CD4-positive, CD25-positive, alpha-beta regulatory T cell (primary cell): ENCODE results near the gene FOXJ1. TPM values are rescaled to one million over a fixed set of nuclear protein-coding genes. Genes with fewer than 3 reads are reported as not detected.

Source experiments
- ATAC-seq, 2 donors: fragments of 150-1000 bp; cut with Tn5 transposase; one replicate each; pipeline ENCODE4 v1.10.0; 2021; ENCODE audit warnings: low read depth in 2 of 2, moderate number of reproducible peaks in 2 of 2, moderate library complexity in 1 of 2
- DNase-seq, 3 donors: peaks; one replicate each; pipeline versions ENCODE4 v3.0.0 to v3.0.0-alpha.2; 2012 to 2022; ENCODE audit warnings: mixed read lengths in 1 of 3
- H3K27ac ChIP-seq: one replicate; pipeline ENCODE4 v1.7.0; 2013; ENCODE audit warnings: mild to moderate bottlenecking, low read length; ENCODE audit not compliant: insufficient read depth, poor library complexity, severe bottlenecking
- H3K27me3 ChIP-seq: one replicate; pipeline ENCODE4 v1.7.0; 2013; ENCODE audit warnings: low read length; ENCODE audit not compliant: control insufficient read depth, insufficient read depth
- H3K36me3 ChIP-seq: one replicate; pipeline ENCODE4 v1.7.0; 2013; ENCODE audit warnings: mild to moderate bottlenecking, low read length, moderate library complexity; ENCODE audit not compliant: control insufficient read depth, insufficient read depth
- H3K4me1 ChIP-seq: 2 replicates; pipeline ENCODE4 v1.7.0; 2013; ENCODE audit warnings: mild to moderate bottlenecking, low read length; ENCODE audit not compliant: insufficient read depth, control insufficient read depth, poor library complexity, severe bottlenecking
- H3K4me3 ChIP-seq: one replicate; pipeline ENCODE4 v1.7.0; 2013; ENCODE audit warnings: low read depth, mild to moderate bottlenecking, low read length, moderate library complexity
- H3K9me3 ChIP-seq, 2 experiments: 1 replicate in 1 of 2; 2 replicates in 1 of 2; pipeline ENCODE4 v1.7.0; 2013; ENCODE audit warnings: low read length in 2 of 2, mild to moderate bottlenecking in 1 of 2, moderate library complexity in 1 of 2; ENCODE audit not compliant: control insufficient read depth in 2 of 2
- H3K27ac Mint-ChIP-seq, 3 donors: one replicate each; pipeline ENCODE4 v1.8.0; 2020 to 2022; ENCODE audit warnings: mild to moderate bottlenecking in 3 of 3, mixed read lengths in 3 of 3, moderate library complexity in 2 of 3
- H3K27me3 Mint-ChIP-seq: one replicate; pipeline ENCODE4 v1.8.0; 2022; ENCODE audit warnings: mild to moderate bottlenecking, mixed read lengths
- H3K36me3 Mint-ChIP-seq: one replicate; pipeline ENCODE4 v1.8.0; 2020; ENCODE audit warnings: mixed read lengths
- H3K4me1 Mint-ChIP-seq, 4 donors: one replicate each; pipeline ENCODE4 v1.8.0; 2020 to 2022; ENCODE audit warnings: mixed read lengths in 4 of 4, mild to moderate bottlenecking in 1 of 4
- H3K4me3 Mint-ChIP-seq, 4 donors: one replicate each; pipeline ENCODE4 v1.8.0; 2020 to 2022; ENCODE audit warnings: mild to moderate bottlenecking in 4 of 4, mixed read lengths in 4 of 4, moderate library complexity in 3 of 4
- H3K9me3 Mint-ChIP-seq, 7 donors: one replicate each; pipeline ENCODE4 v1.8.0; 2020 to 2022; ENCODE audit warnings: mixed read lengths in 7 of 7, mild to moderate bottlenecking in 3 of 7, moderate library complexity in 2 of 7
- polyA plus RNA-seq, 4 donors: library from polyadenylated mRNA; unstranded; fragments of 300-500 nt; fragmentation: Illumina TruSeq; gene quantifications; one replicate each; pipeline ENCODE4 v1.2.3, GENCODE V29; 2021
- total RNA-seq: library from RNA; stranded (reverse); gene quantifications from one replicate; pipeline ENCODE4 v1.2.3, GENCODE V29; 2022

Gene FOXJ1
- total and polyA plus RNA-seq, 5 donors from 2014 or later = 0.14 to 1.0 (median 0.24) TPM; not detected in 2

DNA sequence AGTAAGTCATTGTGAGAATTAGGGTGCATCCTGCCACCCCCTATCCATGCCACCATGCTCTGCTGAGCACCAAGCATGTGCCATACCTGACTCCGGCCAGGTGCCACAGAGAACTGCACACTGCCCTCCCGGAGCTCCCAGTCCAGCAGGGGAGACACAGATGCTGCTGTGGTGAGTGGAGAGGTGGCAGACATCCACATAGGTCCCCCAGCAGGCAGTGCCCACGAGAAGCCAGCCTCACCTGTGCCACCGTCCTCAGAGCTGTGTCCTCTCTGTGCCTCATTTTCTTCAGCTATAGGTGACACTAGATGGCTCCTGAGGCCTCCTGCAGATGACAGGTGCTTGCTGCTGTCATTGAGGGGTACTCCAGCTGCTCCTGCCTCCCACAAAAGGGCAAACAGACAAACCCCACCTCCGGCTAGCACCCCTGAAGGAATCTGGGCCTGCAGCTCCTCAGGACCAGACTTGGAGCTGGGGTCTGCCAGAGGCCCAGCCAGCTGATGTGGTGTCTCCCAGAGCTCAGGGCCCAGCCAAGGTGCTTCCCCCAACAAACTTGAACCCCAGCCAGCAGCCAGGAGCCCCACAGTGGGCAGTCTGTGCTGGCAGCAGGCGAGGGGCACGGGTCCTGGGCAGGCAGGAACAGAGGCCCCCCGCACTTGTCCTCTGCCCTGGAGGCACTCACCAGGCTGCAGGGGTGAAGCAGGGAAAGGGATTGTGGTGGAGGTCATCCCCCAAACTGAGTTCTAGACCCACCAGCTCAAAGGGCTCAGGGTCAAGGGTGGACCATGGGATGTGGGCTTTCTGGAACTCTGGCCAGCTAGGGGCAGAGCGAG lies 17.1 kb downstream of the FOXJ1 start:
- H3K27ac ChIP-seq = no peak overlapping the region
- DNase-seq (peak in 2 of 3 donors; percentile 24 to 66), ATAC-seq (no peak)
- H3K4me1 Mint-ChIP-seq = peaks cover 0 to 24% (median 10%) of the 10 kb centered on the region in 4 donors
- H3K27ac Mint-ChIP-seq = peak overlapping the region; percentile 56 to 84 (median 83)
- no peaks in the 10 kb centered on the region for H3K36me3 Mint-ChIP-seq
- peaks cover 9% of the 10 kb centered on the region for H3K4me1 ChIP-seq
- no peaks in the 10 kb centered on the region for H3K9me3 ChIP-seq
- no peaks in the 10 kb centered on the region for H3K36me3 ChIP-seq
- H3K4me3 ChIP-seq = no peak overlapping the region
- H3K4me3 Mint-ChIP-seq = peak overlapping the region in 3 of 4 donors; percentile 3 to 73 (median 56)
- H3K27me3 Mint-ChIP-seq = peaks cover 4% of the 10 kb centered on the region
- no peaks in the 10 kb centered on the region for H3K9me3 Mint-ChIP-seq
- no peaks in the 10 kb centered on the region for H3K27me3 ChIP-seq

DNA sequence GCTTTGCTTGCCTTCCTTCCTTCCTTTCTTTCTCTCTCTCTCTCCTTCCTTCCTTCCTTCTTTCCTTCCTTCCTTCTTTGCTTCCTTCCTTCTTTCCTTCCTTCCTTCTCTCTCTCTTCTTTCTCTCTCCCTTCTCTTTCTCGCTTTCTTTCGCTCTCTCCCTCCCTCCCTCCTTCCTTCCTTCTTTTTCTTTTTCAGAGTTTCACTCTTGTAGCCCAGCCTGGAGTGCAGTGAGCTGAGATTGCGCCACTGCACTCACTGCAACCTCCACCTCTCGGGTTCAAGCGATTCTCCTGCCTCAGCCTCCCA lies 17.9 kb downstream of the FOXJ1 start:
- no peaks in the 10 kb centered on the region for H3K9me3 ChIP-seq
- H3K36me3 ChIP-seq = no peaks in the 10 kb centered on the region
- H3K27ac ChIP-seq = no peak overlapping the region
- Mint-ChIP-seq H3K36me3 (no peaks in the 10 kb centered on the region), H3K27me3 (peaks cover 4% of the 10 kb centered on the region), H3K4me3 (peak overlapping the region in 3 of 4 donors; percentile 29 to 73 (median 56)), H3K4me1 (peaks cover 0 to 24% (median 8%) of the 10 kb centered on the region in 4 donors), H3K9me3 (no peaks in the 10 kb centered on the region), H3K27ac (peak overlapping the region; percentile 56 to 83 (median 74))
- H3K4me1 ChIP-seq = peaks cover 9% of the 10 kb centered on the region
- no peak for DNase-seq
- no peak for ATAC-seq
- H3K27me3 ChIP-seq = no peaks in the 10 kb centered on the region
- H3K4me3 ChIP-seq = no peak overlapping the region

DNA sequence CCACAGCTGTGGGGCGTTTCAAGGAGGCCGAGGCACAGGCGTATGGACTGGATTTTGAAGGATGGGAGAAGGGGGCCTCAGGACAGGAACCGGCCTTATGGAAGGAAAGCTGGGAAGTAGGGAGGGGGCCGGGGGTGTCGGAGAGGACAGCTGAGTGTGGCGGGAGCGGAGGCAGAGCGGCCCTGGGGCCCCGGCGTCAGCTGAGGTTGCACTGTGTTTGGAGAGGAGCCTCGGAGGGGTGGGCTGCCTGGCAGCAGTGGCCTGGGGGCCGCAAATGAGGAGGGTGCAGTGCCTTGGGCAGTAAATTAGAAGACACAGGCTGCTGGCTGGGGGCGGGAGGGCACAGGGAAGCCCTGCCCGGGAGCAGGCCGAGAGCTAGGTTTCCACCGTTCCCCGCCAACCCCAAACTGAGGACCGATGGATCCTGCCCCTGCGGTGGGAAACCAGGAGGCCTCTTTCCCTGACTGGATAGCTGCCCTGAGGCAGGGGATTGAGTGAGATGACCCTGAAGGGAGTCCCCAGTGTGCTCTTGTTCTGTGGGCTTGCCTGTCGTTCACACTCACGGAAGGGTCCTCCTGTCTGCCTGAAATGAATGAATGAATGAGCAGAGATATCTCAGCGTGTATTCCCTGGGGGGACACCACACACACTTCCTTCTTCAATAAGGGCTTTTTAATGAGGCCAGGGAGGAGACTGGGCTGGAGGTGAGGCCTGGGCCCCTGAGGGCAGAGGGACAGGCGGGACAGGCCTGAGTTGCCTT lies 18.4 kb downstream of the FOXJ1 start:
- Histone ChIP-seq H3K27ac (no peak overlapping the region), H3K9me3 (no peaks in the 10 kb centered on the region), H3K36me3 (no peaks in the 10 kb centered on the region), H3K4me1 (peaks cover 9% of the 10 kb centered on the region), H3K27me3 (no peaks in the 10 kb centered on the region), H3K4me3 (no peak overlapping the region)
- Mint-ChIP-seq H3K4me1 (peaks cover 0 to 24% (median 8%) of the 10 kb centered on the region in 4 donors), H3K27ac (peak overlapping the region in 2 of 3 donors; percentile 74 to 83), H3K9me3 (no peaks in the 10 kb centered on the region), H3K36me3 (no peaks in the 10 kb centered on the region), H3K27me3 (peaks cover 4% of the 10 kb centered on the region), H3K4me3 (peak overlapping the region in 3 of 4 donors; percentile 29 to 76 (median 58))
- DNase-seq (no peak), ATAC-seq (no peak)

DNA sequence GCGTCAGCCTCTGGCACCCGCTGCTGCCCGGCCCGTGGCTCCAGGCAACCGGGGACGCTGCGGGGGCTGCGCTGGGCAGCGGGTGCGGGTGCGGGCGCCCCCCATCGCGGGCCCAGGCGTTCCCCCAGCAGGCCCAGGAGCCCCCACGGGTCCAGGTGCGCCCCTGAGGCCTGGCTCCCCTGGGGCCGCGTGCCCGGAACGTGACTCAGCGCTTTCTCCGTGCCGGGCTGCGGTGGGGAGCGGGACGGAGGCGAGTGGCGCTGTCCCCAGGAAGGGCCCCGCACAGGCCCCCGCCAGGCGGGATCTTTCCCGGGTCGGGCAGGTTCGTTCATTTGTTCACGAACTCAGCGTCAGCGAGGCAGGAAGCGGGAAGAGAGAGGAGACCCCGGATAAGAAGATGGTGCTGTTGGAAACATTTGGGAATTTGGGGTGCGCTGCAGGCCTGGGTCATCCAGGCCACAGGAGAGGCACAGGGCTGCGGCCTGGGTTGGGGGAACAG lies 19.1 kb downstream of the FOXJ1 start:
- Histone ChIP-seq H3K36me3 (no peaks in the 10 kb centered on the region), H3K27me3 (no peaks in the 10 kb centered on the region), H3K27ac (no peak overlapping the region), H3K9me3 (no peaks in the 10 kb centered on the region), H3K4me3 (no peak overlapping the region), H3K4me1 (peaks cover 9% of the 10 kb centered on the region)
- H3K27me3 Mint-ChIP-seq = peaks cover 4% of the 10 kb centered on the region
- no peak for ATAC-seq
- peaks cover 0 to 21% (median 6%) of the 10 kb centered on the region in 4 donors for H3K4me1 Mint-ChIP-seq
- DNase-seq = no peak
- peak overlapping the region in 3 of 4 donors; percentile 26 to 76 (median 58) for H3K4me3 Mint-ChIP-seq
- H3K27ac Mint-ChIP-seq = peak overlapping the region in 1 of 3 donors; percentile 79
- H3K36me3 Mint-ChIP-seq = no peaks in the 10 kb centered on the region
- H3K9me3 Mint-ChIP-seq = no peaks in the 10 kb centered on the region

DNA sequence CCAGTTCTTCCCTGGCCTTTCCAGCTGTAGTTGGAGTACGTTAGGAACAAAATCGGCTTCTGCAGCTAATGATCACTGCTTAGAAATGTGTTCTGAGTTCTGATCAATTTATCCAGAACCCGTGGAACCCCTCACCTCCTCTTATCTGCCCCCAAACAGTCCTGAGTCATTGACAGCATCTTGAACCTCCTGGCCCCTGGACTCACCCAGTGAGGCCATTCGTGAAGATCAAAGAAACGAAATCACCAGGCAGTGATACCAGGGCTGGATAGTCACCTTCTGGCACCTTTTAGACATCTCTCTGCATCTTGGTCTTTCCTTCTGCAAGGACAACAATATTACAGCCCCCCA lies 20.4 kb downstream of the FOXJ1 start:
- Mint-ChIP-seq H3K9me3 (no peaks in the 10 kb centered on the region), H3K27me3 (no peaks in the 10 kb centered on the region), H3K4me1 (peaks cover 0 to 15% (median 2%) of the 10 kb centered on the region in 4 donors), H3K4me3 (no peak overlapping the region), H3K27ac (no peak overlapping the region), H3K36me3 (no peaks in the 10 kb centered on the region)
- H3K27ac ChIP-seq = no peak overlapping the region
- DNase-seq (no peak), ATAC-seq (no peak)
- H3K4me3 ChIP-seq = no peak overlapping the region
- no peaks in the 10 kb centered on the region for H3K27me3 ChIP-seq
- H3K4me1 ChIP-seq = peaks cover 9% of the 10 kb centered on the region
- no peaks in the 10 kb centered on the region for H3K9me3 ChIP-seq
- no peaks in the 10 kb centered on the region for H3K36me3 ChIP-seq

DNA sequence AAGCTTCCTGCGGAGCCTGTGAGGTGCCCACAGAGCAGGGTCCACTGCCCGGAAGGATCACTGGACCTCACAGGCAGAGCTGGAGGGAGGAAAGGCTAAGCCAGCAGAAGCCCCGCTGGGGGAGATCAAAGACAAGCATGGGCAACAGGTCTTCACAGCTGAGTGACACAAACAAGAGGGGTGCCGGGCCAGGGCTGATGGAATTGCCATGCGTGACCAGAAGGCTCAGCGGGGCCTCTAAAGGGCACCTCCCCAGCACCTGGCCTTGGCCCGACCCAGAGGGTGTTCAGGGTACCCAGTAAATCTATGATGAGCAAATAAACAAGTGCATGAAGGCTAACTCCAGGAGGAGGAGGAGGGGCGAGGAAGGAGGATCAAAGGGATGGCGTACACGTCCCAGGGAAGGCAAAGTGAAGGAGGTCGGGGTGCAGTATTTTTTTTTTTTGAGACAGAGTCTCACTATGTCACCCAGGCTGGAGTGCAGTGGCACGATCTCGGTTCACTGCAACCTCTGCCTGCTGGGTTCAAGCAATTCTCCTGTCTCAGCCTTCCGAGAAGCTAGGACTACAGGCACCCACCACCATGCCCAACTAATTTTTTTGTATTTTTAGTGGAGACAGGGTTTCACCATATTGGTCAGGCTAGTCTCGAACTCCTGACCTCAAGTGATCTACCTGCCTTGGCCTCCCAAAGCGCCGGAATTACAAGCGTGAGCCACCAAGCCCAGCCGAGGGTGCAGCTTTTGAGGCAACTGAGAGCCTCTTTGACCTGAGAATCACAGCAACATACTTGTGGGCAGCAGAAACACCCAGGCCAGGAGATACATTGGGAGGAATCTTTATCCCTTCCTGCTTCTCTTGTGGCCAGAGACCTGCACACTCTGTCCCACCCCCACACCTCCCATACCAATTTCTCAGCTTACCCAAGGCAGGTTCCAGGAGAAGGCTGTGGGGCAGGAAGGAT lies 21.4 kb downstream of the FOXJ1 start:
- Mint-ChIP-seq H3K4me3 (no peak overlapping the region), H3K36me3 (no peaks in the 10 kb centered on the region), H3K27ac (no peak overlapping the region), H3K4me1 (peaks cover 0 to 15% (median 2%) of the 10 kb centered on the region in 4 donors), H3K27me3 (no peaks in the 10 kb centered on the region), H3K9me3 (no peaks in the 10 kb centered on the region)
- no peak for ATAC-seq
- no peaks in the 10 kb centered on the region for H3K27me3 ChIP-seq
- H3K4me1 ChIP-seq = peaks cover 9% of the 10 kb centered on the region
- no peak overlapping the region for H3K27ac ChIP-seq
- no peaks in the 10 kb centered on the region for H3K36me3 ChIP-seq
- DNase-seq = no peak
- no peaks in the 10 kb centered on the region for H3K9me3 ChIP-seq
- no peak overlapping the region for H3K4me3 ChIP-seq

DNA sequence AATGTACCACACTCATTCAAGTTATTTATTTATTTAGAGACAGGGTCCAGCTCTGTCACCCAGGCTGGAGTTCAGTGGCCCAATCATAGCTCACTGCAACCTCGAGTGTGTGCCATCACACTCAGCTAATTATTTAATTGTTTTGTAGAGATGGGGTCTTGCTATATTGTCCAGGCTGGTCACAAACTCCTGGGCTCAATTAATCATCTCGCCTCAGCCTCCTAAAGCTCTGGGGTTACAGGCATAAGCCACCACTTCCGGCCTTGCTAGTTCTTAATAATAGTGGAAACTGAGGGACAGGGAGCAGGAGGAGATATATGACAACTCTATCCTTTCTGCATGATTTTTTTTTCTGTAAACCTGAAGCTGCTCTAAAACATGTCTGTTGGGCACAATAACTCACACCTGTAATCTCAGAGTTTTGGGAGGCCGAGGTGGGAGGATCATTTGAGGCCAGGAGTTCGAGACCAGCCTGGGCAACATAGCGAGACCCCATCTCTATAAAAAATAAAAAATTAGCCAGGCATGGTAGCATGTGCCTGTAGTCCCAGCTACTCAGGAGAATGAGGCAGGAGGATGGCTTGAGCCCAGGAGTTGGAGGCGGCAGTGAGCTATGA lies 25.8 kb downstream of the FOXJ1 start:
- peaks cover 5% of the 10 kb centered on the region for H3K27me3 Mint-ChIP-seq
- no peaks in the 10 kb centered on the region for H3K27me3 ChIP-seq
- H3K4me1 ChIP-seq = no peaks in the 10 kb centered on the region
- no peaks in the 10 kb centered on the region for H3K9me3 ChIP-seq
- H3K27ac Mint-ChIP-seq = no peak overlapping the region
- peaks cover 0 to 1% (median 0%) of the 10 kb centered on the region in 7 donors for H3K9me3 Mint-ChIP-seq
- no peak overlapping the region for H3K4me3 Mint-ChIP-seq
- no peak overlapping the region for H3K27ac ChIP-seq
- ATAC-seq (no peak), DNase-seq (no peak)
- H3K4me1 Mint-ChIP-seq = no peaks in the 10 kb centered on the region
- peaks cover 4% of the 10 kb centered on the region for H3K36me3 Mint-ChIP-seq
- H3K4me3 ChIP-seq = no peak overlapping the region
- no peaks in the 10 kb centered on the region for H3K36me3 ChIP-seq
